ENCODE results near the gene ASCC1. TPM values are rescaled to one million over a fixed set of nuclear protein-coding genes. Genes with fewer than 3 reads are reported as not detected.

Gene ASCC1
- total and polyA plus RNA-seq, 2 donors, result 29.7 to 33.5 TPM

- no peak for DNase-seq (ENCODE audit: extremely low spot score)
- Histone ChIP-seq H3K4me1 (ENCODE audit: insufficient read depth) (no peaks in the 10 kb centered on the region), H3K4me3 (ENCODE audit: low read depth, low read length) (no peak overlapping the region), H3K36me3 (ENCODE audit: insufficient read depth) (no peaks in the 10 kb centered on the region), H3K27ac (ENCODE audit: low read depth) (no peak overlapping the region)
- 96% methylated on average over 6 of the region's 6 CpGs for whole genome bisulfite sequencing
These were observed 130.9 kb downstream of the ASCC1 start for GRCh38 chr10:72085166-72085565.

DNA sequence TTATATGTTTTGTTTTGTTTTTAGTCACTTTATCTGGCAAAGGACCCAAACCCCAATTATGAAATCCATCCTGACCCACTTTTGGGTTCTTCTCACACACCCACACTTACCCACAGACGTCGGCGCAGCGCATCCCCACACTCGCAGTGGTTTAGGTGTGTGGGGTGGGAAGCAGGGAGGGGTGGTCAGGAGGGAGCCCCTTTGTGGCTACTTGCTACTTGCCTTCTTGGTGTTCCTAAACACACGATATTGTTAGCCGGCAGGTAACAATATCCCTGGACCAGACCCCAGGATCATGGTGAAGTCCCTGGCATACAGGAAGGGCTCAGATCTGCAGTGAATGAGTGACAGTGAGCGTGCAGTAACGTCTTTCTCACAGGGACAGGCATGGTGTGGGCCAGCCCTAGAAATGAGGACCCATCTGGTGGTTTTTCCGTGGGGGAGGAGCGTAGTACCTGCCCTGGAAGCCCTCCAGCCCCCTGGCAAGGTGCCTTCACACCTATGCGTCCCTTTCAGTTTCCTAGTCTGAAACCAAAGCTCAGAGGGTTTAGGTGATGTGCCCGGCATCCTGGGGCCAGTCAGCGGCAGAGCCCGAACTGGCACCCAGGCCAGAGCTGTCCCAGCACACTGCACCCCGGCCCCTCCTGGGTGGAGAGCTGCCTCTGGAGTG is 132.2 kb downstream of the ASCC1 start:
- Histone ChIP-seq H3K4me3 (ENCODE audit: low read depth, low read length) (no peak overlapping the region), H3K4me1 (ENCODE audit: insufficient read depth) (no peaks in the 10 kb centered on the region), H3K36me3 (ENCODE audit: insufficient read depth) (no peaks in the 10 kb centered on the region), H3K27ac (ENCODE audit: low read depth) (no peak overlapping the region)
- 94% methylated on average over 16 of the region's 16 CpGs for WGBS
- DNase-seq (ENCODE audit: extremely low spot score), result no peak

- DNase-seq (ENCODE audit: extremely low spot score), result no peak
- WGBS, result 89% methylated on average over 6 of the region's 6 CpGs
- Histone ChIP-seq H3K4me3 (ENCODE audit: low read depth, low read length) (no peak overlapping the region), H3K36me3 (ENCODE audit: insufficient read depth) (no peaks in the 10 kb centered on the region), H3K27ac (ENCODE audit: low read depth) (no peak overlapping the region), H3K4me1 (ENCODE audit: insufficient read depth) (no peaks in the 10 kb centered on the region)
These were observed 133.0 kb downstream of the ASCC1 start for GRCh38 chr10:72082856-72083789.

- 82% methylated on average over 14 of the region's 14 CpGs for WGBS
- DNase-seq (ENCODE audit: extremely low spot score), result no peak
- H3K4me1 ChIP-seq (ENCODE audit: insufficient read depth), result no peaks in the 10 kb centered on the region
These were observed 134.1 kb downstream of the ASCC1 start for GRCh38 chr10:72081772-72082590.

GRCh38 chr10:72081210-72081609 is 134.9 kb downstream of the ASCC1 start:
- H3K36me3 ChIP-seq (ENCODE audit: insufficient read depth), result no peaks in the 10 kb centered on the region
- no peak for DNase-seq (ENCODE audit: extremely low spot score)
- H3K4me1 ChIP-seq (ENCODE audit: insufficient read depth), result no peaks in the 10 kb centered on the region
- H3K4me3 ChIP-seq (ENCODE audit: low read depth, low read length), result no peak overlapping the region
- no peak overlapping the region for H3K27ac ChIP-seq (ENCODE audit: low read depth)
- WGBS, result 90% methylated on average over 9 of the region's 9 CpGs

More at GRCh38 chr10:72081772-72082590, 134.1 kb downstream of the ASCC1 start:
- H3K4me3 ChIP-seq (ENCODE audit: low read depth, low read length), result no peak overlapping the region
- no peak overlapping the region for H3K27ac ChIP-seq (ENCODE audit: low read depth)
- H3K36me3 ChIP-seq (ENCODE audit: insufficient read depth), result no peaks in the 10 kb centered on the region

DNA sequence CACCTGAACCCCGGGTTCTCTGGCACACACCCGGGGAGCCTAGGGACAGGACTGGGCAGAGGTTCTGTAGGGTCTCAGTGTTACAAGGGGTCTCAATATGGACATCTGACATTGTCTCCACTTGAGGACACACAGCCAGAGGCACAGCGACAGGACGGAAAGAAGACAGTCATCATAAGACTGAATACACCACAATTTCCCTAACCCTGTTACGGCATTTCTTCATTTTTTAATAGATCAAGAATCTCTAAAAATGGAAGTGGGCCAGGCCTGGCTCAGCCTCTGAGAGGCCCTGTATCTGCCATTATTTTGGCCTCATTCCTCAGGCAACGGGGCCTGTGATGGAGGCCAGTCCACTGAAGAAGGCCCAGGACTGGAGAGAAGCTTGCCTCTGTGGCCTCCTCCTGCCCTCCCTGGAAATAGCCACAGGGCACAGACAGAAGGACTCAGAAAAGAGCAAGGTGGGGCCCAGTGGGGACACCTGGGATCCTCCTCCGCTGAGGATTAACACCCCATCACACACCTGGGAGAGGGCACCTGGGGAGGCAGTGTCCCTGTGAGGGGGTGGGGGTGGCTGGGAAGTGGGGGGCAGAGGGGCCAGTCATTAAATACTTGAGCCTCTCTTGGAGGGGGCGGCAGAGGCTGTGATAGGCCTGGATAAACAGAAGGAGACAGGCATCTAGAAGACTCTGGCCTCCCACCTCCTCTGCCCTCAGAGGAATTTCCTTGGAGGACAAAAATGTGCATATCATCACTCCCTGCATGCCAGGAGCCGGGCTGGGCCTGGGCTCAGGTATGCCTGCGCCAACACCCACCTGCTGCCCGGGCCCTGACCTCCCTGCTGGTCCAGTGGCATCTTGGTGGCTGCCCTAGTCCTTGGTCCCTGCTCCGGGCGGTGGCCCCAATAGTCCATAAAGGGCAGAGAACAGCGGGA is 135.8 kb downstream of the ASCC1 start:
- no peak for DNase-seq (ENCODE audit: extremely low spot score)
- Histone ChIP-seq H3K36me3 (ENCODE audit: insufficient read depth) (no peaks in the 10 kb centered on the region), H3K4me3 (ENCODE audit: low read depth, low read length) (no peak overlapping the region), H3K4me1 (ENCODE audit: insufficient read depth) (no peaks in the 10 kb centered on the region), H3K27ac (ENCODE audit: low read depth) (no peak overlapping the region)
- 86% methylated on average over 14 of the region's 14 CpGs for WGBS

- H3K36me3 ChIP-seq (ENCODE audit: insufficient read depth), result no peaks in the 10 kb centered on the region
- H3K4me1 ChIP-seq (ENCODE audit: insufficient read depth), result no peaks in the 10 kb centered on the region
- no peak for DNase-seq (ENCODE audit: extremely low spot score)
- H3K4me3 ChIP-seq (ENCODE audit: low read depth, low read length), result no peak overlapping the region
- WGBS, result 76% methylated on average over 5 of the region's 5 CpGs
- no peak overlapping the region for H3K27ac ChIP-seq (ENCODE audit: low read depth)
These were observed 136.7 kb downstream of the ASCC1 start for GRCh38 chr10:72079356-72079755.

DNA sequence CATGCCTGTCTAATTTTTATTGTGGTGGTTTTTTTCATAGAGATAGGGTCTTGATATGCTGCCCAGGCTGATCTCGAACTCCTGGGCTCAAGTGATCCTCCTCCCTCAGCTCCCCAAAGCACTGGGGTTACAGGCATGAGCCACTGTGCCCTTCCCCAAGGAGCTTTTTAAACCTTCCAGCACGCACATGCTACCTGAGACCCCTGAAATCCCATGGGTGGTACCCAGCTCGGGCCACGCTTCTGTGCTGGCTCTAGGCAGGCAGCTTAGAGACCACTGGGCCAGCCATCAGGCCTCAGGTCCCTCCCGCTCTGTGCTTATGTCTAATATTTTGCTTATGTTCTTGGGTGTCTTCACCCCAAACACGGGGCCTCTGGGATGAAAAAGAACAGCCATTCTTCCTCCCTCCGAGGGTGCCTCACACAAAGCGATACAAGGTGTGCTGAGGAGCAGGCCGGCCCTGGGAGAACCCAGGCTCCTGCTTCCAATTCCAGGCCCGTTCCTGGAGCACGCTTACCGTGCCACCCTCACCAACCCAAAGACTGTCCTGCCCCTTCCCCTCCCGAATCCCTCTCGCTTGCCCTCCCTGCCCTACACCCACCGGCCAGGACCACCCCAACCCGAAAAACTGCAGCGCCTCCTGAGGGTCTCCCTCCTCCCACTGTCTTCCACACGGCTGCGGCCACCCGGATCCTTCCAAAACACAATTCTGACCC is 138.6 kb downstream of the ASCC1 start:
- no peak overlapping the region for H3K4me3 ChIP-seq (ENCODE audit: low read depth, low read length)
- H3K4me1 ChIP-seq (ENCODE audit: insufficient read depth), result no peaks in the 10 kb centered on the region
- H3K27ac ChIP-seq (ENCODE audit: low read depth), result no peak overlapping the region
- DNase-seq (ENCODE audit: extremely low spot score), result no peak
- WGBS, result 91% methylated on average over 20 of the region's 20 CpGs
- no peaks in the 10 kb centered on the region for H3K36me3 ChIP-seq (ENCODE audit: insufficient read depth)

DNA sequence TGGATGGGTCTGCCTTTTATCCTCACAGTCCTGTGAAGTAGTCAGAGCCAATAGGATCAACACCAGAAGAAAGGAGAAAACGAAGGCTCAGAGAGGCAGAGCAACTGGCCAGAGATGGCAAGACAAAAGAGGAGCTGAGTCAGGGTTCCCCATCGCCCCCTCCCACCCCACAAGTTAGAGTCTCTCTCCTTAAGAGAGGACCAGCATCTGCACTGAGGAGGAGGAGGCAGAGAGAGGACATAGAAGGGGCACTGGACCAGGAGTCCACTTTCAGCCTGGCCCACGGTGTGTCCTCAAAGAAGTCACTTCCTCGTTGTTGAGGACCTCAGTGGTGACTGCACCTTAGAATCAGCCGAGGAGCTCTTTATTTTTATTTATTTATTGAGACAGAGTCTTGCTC is 139.3 kb downstream of the ASCC1 start:
- 75% methylated on average over 5 of the region's 5 CpGs for WGBS
- no peak overlapping the region for H3K27ac ChIP-seq (ENCODE audit: low read depth)
- DNase-seq (ENCODE audit: extremely low spot score), result no peak
- no peaks in the 10 kb centered on the region for H3K4me1 ChIP-seq (ENCODE audit: insufficient read depth)
- no peaks in the 10 kb centered on the region for H3K36me3 ChIP-seq (ENCODE audit: insufficient read depth)
- H3K4me3 ChIP-seq (ENCODE audit: low read depth, low read length), result no peak overlapping the region

DNA sequence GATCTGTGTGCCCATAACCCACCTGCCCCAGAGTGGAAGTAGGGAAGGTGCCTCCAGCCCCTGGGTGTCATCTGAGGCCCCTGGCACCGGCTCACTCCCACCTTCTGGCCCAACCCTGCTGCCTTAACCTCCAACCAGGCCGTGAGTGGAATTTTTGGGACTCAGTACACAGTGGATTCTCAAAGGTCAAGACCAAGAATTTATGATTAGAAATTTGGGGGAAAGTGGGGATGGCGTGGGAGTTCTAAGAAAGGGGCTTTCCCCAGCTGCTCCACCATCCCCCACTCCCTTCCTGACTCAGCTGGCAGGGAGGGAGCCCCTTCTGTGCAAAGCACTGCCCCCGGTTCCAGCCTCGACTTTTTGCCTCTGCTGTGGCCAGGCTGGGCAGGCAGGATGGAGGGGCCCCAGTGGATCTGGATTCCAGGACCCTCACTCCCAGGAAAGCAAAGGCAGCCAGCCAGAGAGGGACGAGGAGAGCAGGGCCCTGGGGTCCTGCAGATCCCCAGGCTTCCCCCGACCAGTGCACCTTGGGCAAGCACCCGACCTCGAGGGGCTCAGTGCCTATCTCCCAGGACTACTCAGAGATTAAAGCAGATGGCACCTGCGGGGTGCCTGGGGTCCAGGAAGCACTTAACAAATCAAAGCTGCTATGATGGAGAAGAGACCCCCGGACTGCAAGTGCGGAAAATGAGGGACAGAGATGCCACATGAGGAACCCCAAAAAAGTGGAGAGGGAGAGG is 140.5 kb downstream of the ASCC1 start:
- DNase-seq (ENCODE audit: extremely low spot score), result no peak
- H3K4me3 ChIP-seq (ENCODE audit: low read depth, low read length), result no peak overlapping the region
- WGBS, result 76% methylated on average over 12 of the region's 12 CpGs
- H3K4me1 ChIP-seq (ENCODE audit: insufficient read depth), result no peaks in the 10 kb centered on the region
- no peak overlapping the region for H3K27ac ChIP-seq (ENCODE audit: low read depth)
- H3K36me3 ChIP-seq (ENCODE audit: insufficient read depth), result no peaks in the 10 kb centered on the region

DNA sequence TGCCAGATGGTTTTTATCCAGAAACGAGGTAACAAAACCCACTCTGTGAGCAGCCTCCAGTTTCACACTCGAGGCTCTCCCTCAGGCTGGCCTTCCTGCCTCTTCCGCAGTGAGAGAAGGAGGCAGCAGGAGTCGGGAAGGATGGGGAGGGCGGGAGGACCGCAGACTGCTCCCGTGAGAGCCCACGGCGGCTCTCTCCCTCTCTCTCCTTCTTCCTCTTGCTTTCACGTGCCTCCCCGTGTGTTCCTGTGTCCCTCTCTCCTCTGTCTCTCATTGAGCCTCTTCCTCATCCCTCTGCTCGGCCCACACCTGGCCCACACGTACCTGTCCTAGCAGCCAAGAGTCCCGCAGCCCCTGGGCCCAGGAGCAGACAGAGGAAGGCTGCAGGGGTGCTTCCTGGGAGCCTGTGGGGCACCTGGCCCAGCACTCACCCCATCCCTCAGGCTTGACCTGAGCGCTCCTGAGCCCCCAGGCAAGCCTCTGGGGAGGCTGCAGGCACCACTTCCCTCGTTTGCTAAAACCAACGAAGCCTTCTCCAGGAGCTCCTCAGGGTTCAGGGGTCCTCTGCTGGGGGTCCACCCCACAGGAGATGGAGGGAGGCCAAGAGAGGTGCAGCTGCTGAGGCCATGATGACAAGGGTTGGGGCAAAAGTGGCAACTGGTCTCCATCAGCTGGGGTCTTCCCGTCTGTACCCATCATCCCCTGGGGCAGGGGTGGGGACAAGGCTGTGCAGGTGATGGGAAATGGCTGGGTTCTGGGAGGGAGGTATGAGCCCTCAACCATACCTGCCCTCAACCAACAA is 141.3 kb downstream of the ASCC1 start:
- WGBS, result 78% methylated on average over 18 of the region's 18 CpGs
- DNase-seq (ENCODE audit: extremely low spot score), result no peak
- H3K27ac ChIP-seq (ENCODE audit: low read depth), result no peak overlapping the region

More for the DNA sequence above, 141.3 kb downstream of the ASCC1 start:
- no peak overlapping the region for H3K4me3 ChIP-seq (ENCODE audit: low read depth, low read length)
- H3K4me1 ChIP-seq (ENCODE audit: insufficient read depth), result no peaks in the 10 kb centered on the region
- no peaks in the 10 kb centered on the region for H3K36me3 ChIP-seq (ENCODE audit: insufficient read depth)
